HEK293 (cell line): Measurements from ENCODE around the gene DCUN1D4.

ENCODE experiments used
- CTCF ChIA-PET: fragments of 350-600 bp; formaldehyde crosslinking; extraction: SDS; loops from one replicate; lab custom pipeline; 2021; ENCODE audit warnings: antibody characterized with exemption; lab: Yijun Ruan, JAX
- POLR2A ChIA-PET: fragments of 300-600 bp; formaldehyde crosslinking; extraction: SDS; loops from one replicate; lab custom pipeline; 2020; ENCODE audit warnings: antibody characterized with exemption, inconsistent platforms; lab: Yijun Ruan, JAX
- H3K27ac ChIP-seq: fragments of 200-500 bp; sonication (Bioruptor generic); 2 replicates; pipeline ENCODE4 v1.5.1; 2014; ENCODE audit warnings: low read depth, low read length, control low read depth, inconsistent platforms; ENCODE audit errors: extremely low read depth
- H3K36me3 ChIP-seq, 2 experiments: fragments of 200-500 bp in 1 of 2; sonication (Bioruptor generic) in 1 of 2; 1 replicate in 1 of 2; 2 replicates in 1 of 2; pipeline ENCODE4 v1.5.1; 2014 to 2017; ENCODE audit warnings: inconsistent platforms in 2 of 2, low read length in 2 of 2; ENCODE audit not compliant: control insufficient read depth in 2 of 2, insufficient read depth in 1 of 2
- H3K4me1 ChIP-seq: fragments of 200-500 bp; sonication (Bioruptor generic); 2 replicates; pipeline ENCODE4 v1.5.1; 2014; ENCODE audit warnings: mild to moderate bottlenecking, low read length, inconsistent platforms; ENCODE audit not compliant: control insufficient read depth, insufficient read depth
- H3K4me3 ChIP-seq: 2 replicates; pipeline ENCODE4 v1.5.1; 2011; ENCODE audit warnings: low read depth, mild to moderate bottlenecking, control low read depth, low read length, moderate library complexity
- H3K9me3 ChIP-seq: fragments of 200-500 bp; sonication (Bioruptor generic); 2 replicates; pipeline ENCODE4 v1.5.1; 2014; ENCODE audit warnings: low read depth, low read length, inconsistent platforms; ENCODE audit not compliant: control insufficient read depth, insufficient read depth
- BCL11B ChIP-seq: fragments of 450-650 bp; formaldehyde crosslinking; IDR thresholded peaks from 2 replicates; pipeline ENCODE4 v1.5.1; 2016; ENCODE audit warnings: low read depth, missing biosample characterization, missing genetic modification characterization
- KLF7 ChIP-seq: fragments of 450-650 bp; formaldehyde crosslinking; IDR thresholded peaks from 2 replicates; pipeline ENCODE4 v1.5.1; 2016; ENCODE audit warnings: missing biosample characterization, missing genetic modification characterization, borderline replicate concordance
- TRIM28 ChIP-seq: IDR thresholded peaks from 2 replicates; pipeline ENCODE4 v1.6.1; 2011; ENCODE audit warnings: low read length, control low read depth, borderline replicate concordance
- ZBTB17 ChIP-seq: fragments of 450-650 bp; formaldehyde crosslinking; IDR thresholded peaks from 2 replicates; pipeline ENCODE4 v1.5.1; 2016; ENCODE audit warnings: missing biosample characterization, missing genetic modification characterization
- ZBTB7A ChIP-seq: fragments of 450-650 bp; formaldehyde crosslinking; IDR thresholded peaks from 2 replicates; pipeline ENCODE4 v1.5.1; 2016; ENCODE audit warnings: low read depth, missing biosample characterization, missing genetic modification characterization
- ZNF155 ChIP-seq: fragments of 450-650 bp; formaldehyde crosslinking; IDR thresholded peaks from 2 replicates; pipeline ENCODE4 v1.5.1; 2016; ENCODE audit warnings: missing biosample characterization, missing genetic modification characterization
- ZNF2 ChIP-seq: fragments of 450-650 bp; formaldehyde crosslinking; IDR thresholded peaks from 2 replicates; pipeline ENCODE4 v1.5.1; 2016; ENCODE audit warnings: missing biosample characterization, missing genetic modification characterization
- ZNF211 ChIP-seq: fragments of 450-650 bp; formaldehyde crosslinking; IDR thresholded peaks from 2 replicates; pipeline ENCODE4 v1.5.1; 2016; ENCODE audit warnings: low read depth, missing biosample characterization, missing genetic modification characterization
- ZNF324 ChIP-seq: fragments of 450-650 bp; formaldehyde crosslinking; IDR thresholded peaks from 2 replicates; pipeline ENCODE4 v1.5.1; 2016; ENCODE audit warnings: missing biosample characterization, missing genetic modification characterization
- ZNF510 ChIP-seq: fragments of 450-650 bp; formaldehyde crosslinking; IDR thresholded peaks from 2 replicates; pipeline ENCODE4 v1.5.1; 2018; ENCODE audit warnings: mild to moderate bottlenecking, missing genetic modification characterization, missing biosample characterization; ENCODE audit not compliant: insufficient replicate concordance
- ZNF560 ChIP-seq: fragments of 450-650 bp; formaldehyde crosslinking; IDR thresholded peaks from 2 replicates; pipeline ENCODE4 v1.5.1; 2017; ENCODE audit warnings: missing biosample characterization, missing genetic modification characterization, borderline replicate concordance
- ZNF561 ChIP-seq: fragments of 450-650 bp; IDR thresholded peaks from 2 replicates; pipeline ENCODE4 v1.5.1; 2018; ENCODE audit warnings: missing biosample characterization, missing genetic modification characterization, borderline replicate concordance
- ZNF596 ChIP-seq: fragments of 450-650 bp; IDR thresholded peaks from 2 replicates; pipeline ENCODE4 v1.5.0; 2018; ENCODE audit warnings: missing biosample characterization, mild to moderate bottlenecking, missing genetic modification characterization, moderate library complexity
- ZNF654 ChIP-seq: fragments of 450-650 bp; formaldehyde crosslinking; IDR thresholded peaks from 2 replicates; pipeline ENCODE4 v1.5.1; 2016; ENCODE audit warnings: low read depth, missing biosample characterization, missing genetic modification characterization
- ZNF664 ChIP-seq: fragments of 450-650 bp; formaldehyde crosslinking; IDR thresholded peaks from 2 replicates; pipeline ENCODE4 v1.5.1; 2016; ENCODE audit warnings: missing biosample characterization, missing genetic modification characterization
- ZNF701 ChIP-seq: fragments of 450-650 bp; formaldehyde crosslinking; IDR thresholded peaks from 2 replicates; pipeline ENCODE4 v1.5.1; 2016; ENCODE audit warnings: missing biosample characterization, missing genetic modification characterization
- ZNF747 ChIP-seq: fragments of 450-650 bp; formaldehyde crosslinking; IDR thresholded peaks from 2 replicates; pipeline ENCODE4 v1.5.1; 2016; ENCODE audit warnings: missing biosample characterization, missing genetic modification characterization
- ZSCAN16 ChIP-seq: fragments of 450-650 bp; formaldehyde crosslinking; IDR thresholded peaks from 2 replicates; pipeline ENCODE4 v1.5.1; 2016; ENCODE audit warnings: missing biosample characterization, missing genetic modification characterization
- TF ChIP-seq, protein P1 (sequence below): fragments of 450-650 bp; formaldehyde crosslinking; IDR thresholded peaks from 2 replicates; pipeline ENCODE4 v1.5.1; 2017; ENCODE audit warnings: missing biosample characterization, missing genetic modification characterization
- TF ChIP-seq, protein P2 (sequence below): fragments of 450-650 bp; formaldehyde crosslinking; IDR thresholded peaks from 2 replicates; pipeline ENCODE4 v1.5.1; 2016; ENCODE audit warnings: missing biosample characterization, missing genetic modification characterization

The DCUN1D4 gene

DNA sequence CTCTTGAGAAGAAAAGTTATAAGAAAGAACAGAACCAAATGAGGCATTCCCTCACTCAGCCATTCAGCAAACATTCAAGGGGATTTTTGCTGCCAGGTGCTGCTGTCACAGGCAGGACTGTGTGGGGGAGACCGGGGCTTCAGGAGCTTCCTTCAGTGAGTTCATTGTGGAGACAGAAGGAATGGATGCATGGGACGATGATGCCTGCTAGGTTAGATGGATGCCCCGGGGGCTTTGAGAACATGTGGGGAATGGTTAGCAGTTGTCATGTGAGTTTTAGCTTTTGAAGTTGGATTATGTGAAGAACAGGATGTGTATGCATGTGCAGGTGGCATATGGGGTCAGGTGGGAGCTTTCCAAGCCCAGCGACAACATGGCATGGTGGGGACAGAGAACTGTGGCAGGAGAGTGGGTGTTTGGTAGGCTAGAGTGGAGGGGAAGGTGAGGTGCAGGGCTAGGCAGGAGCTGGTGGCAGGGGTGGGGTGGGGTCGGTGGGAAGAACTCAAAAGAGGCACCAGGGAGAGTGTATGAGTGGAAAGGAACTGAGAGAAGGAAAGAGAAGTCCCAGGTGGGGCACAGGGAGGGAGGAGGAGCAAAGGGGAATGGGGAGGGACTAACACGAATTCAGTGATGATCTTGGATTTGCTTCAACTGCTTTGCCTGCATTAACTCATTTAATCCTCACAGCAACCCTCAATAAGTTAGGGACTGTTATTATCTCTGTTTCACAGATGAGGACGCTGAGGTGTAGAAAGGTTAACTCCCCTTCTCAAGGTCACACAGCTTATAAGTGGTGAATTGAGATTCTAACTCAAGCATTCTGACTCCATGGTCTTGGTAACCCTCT is 8.4 kb downstream of the DCUN1D4 start:
- Histone ChIP-seq H3K36me3 (peaks cover 0 to 19% of the 10 kb centered on the region in 2 experiments; a peak in 1 of 3 replicates), H3K27ac (no peak overlapping the region), H3K4me3 (no peak overlapping the region), H3K9me3 (no peaks in the 10 kb centered on the region), H3K4me1 (no peaks in the 10 kb centered on the region)
- CTCF ChIA-PET = no interaction called here
- TF ChIP-seq ZNF2 (tag by site-specific recombination) (no peak), KLF7 (tag by site-specific recombination) (no peak), ZNF664 (tag by site-specific recombination) (0 out of 2 replicates have a peak, but pooled peaks have one; percentile 28), ZNF560 (tag by site-specific recombination) (no peak)
- POLR2A ChIA-PET = no interaction called here

DNA sequence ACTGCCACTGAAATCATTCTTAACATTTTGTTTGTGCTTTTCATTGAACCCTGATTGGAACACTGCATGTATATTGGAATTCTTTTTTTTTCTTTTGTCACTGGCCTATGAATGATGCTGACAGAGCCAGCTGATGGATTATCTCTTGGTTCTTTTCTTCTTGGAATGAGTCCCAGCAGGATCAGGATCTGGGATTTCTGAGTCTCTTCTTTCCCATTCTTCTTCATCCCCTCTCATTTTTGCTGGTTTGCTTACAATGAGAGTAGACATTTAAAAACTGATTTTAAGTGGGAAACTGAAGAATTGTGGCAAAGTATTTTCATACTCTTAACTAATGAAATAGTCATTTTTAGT is 9.0 kb downstream of the DCUN1D4 start:
- H3K4me1 ChIP-seq = no peaks in the 10 kb centered on the region
- CTCF ChIA-PET = no interaction called here
- POLR2A ChIA-PET = no interaction called here
- TF ChIP-seq ZNF324 (tag by site-specific recombination) (no peak), ZBTB17 (0 out of 2 replicates have a peak, but pooled peaks have one; percentile 36), ZNF701 (tag by site-specific recombination) (no peak)
- H3K27ac ChIP-seq = no peak overlapping the region
- H3K4me3 ChIP-seq = no peak overlapping the region
- H3K36me3 ChIP-seq = peaks cover 0 to 14% of the 10 kb centered on the region in 2 experiments; a peak in 1 of 3 replicates
- no peaks in the 10 kb centered on the region for H3K9me3 ChIP-seq

DNA sequence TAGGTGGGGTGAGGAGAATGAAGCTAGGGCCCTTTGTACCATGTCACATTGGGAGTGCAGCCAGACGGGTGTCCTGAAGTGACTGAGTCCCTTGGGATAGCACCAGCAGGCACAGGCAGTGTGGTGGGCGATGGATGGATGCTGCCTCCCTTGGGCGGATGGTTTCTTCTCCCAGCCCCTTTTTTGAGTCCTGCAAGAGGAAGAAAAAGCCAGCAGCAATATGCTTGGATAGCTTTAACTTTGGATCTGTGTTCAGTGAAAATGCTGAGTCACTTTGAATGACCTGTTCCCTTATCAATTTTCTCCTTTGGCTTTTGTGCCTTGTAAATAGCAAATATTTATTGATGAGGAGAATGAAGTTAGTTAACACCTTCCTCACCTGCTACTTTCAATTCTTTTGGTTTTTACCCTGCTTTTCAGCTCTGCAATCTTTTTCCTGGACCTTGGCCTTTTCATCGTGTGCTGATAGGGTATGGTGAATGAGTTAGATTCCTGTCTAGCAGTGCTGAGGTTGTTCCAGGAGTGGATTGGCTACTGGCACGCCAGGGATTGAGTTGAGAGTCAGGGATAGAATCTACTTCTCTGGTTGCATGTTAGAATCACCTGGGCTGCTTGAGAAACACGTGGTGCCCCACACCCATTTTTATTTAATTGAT is 10.2 kb downstream of the DCUN1D4 start:
- H3K4me1 ChIP-seq = no peaks in the 10 kb centered on the region
- POLR2A ChIA-PET = interaction anchor here (0.8 kb wide), 1 partner anchor 9 kb away, joined by 3 read pairs; no protein-coding TSS in a partner anchor
- H3K4me3 ChIP-seq = no peak overlapping the region
- H3K9me3 ChIP-seq = no peaks in the 10 kb centered on the region
- H3K36me3 ChIP-seq = peaks cover 0 to 12% of the 10 kb centered on the region in 2 experiments; a peak in 1 of 3 replicates
- TF ChIP-seq ZNF596 (tag by site-specific recombination) = no peak
- no peak for TF ChIP-seq ZBTB7A (tag by site-specific recombination)
- TF ChIP-seq ZNF747 (tag by site-specific recombination) = no peak
- no peak for TF ChIP-seq ZNF561
- TF ChIP-seq BCL11B = no peak
- TF ChIP-seq ZNF155 (tag by site-specific recombination) = no peak
- TF ChIP-seq ZBTB17 = peak; percentile 47; the same call in 1 of the 2 replicates
- no peak for TF ChIP-seq ZNF211 (tag by site-specific recombination)
- no peak for TF ChIP-seq ZSCAN16
- H3K27ac ChIP-seq = no peak overlapping the region
- CTCF ChIA-PET = no interaction called here

DNA sequence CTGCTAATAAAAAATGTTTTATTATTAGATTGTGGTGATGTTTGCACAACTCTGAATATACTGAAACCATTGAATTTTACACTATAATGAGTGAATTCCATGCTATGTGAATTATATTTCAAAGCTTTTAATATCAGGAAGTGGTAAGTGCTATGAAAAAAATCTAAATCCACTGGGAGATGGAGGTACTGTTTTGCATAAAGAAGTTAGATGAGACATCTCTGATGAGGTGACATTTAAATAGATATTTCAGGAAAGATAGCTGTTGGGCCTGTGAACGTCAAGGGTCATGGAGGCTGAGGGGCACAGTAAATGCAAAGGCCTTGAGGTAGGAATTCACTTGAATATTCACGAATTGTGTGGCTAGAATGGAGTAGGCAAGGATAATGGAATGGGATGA is 12.3 kb downstream of the DCUN1D4 start:
- Histone ChIP-seq H3K36me3 (no peaks in the 10 kb centered on the region), H3K4me3 (no peak overlapping the region), H3K27ac (no peak overlapping the region), H3K9me3 (no peaks in the 10 kb centered on the region), H3K4me1 (0 out of 2 replicates have a peak, but pooled peaks cover 2% of the 10 kb centered on the region)
- ChIA-PET POLR2A (no interaction called here), CTCF (no interaction called here)
- no peak for TF ChIP-seq ZNF654
- TF ChIP-seq ZNF510 (tag by site-specific recombination) = no peak
- TF ChIP-seq, protein P1, sequence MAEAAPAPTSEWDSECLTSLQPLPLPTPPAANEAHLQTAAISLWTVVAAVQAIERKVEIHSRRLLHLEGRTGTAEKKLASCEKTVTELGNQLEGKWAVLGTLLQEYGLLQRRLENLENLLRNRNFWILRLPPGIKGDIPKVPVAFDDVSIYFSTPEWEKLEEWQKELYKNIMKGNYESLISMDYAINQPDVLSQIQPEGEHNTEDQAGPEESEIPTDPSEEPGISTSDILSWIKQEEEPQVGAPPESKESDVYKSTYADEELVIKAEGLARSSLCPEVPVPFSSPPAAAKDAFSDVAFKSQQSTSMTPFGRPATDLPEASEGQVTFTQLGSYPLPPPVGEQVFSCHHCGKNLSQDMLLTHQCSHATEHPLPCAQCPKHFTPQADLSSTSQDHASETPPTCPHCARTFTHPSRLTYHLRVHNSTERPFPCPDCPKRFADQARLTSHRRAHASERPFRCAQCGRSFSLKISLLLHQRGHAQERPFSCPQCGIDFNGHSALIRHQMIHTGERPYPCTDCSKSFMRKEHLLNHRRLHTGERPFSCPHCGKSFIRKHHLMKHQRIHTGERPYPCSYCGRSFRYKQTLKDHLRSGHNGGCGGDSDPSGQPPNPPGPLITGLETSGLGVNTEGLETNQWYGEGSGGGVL (tag by site-specific recombination) = no peak
- TF ChIP-seq, protein P2, sequence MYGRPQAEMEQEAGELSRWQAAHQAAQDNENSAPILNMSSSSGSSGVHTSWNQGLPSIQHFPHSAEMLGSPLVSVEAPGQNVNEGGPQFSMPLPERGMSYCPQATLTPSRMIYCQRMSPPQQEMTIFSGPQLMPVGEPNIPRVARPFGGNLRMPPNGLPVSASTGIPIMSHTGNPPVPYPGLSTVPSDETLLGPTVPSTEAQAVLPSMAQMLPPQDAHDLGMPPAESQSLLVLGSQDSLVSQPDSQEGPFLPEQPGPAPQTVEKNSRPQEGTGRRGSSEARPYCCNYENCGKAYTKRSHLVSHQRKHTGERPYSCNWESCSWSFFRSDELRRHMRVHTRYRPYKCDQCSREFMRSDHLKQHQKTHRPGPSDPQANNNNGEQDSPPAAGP (tag by site-specific recombination) = no peak
- no peak for TF ChIP-seq TRIM28
